Kidney epithelial cell (primary cell): ENCODE results near the gene NIPBL. TPM values are rescaled to one million over a fixed set of nuclear protein-coding genes. Genes with fewer than 3 reads are reported as not detected.

ENCODE experiments used
- DNase-seq: peaks from one replicate; pipeline ENCODE4 v3.0.0-alpha.2; 2010; ENCODE audit warnings: low read depth
- H3K27me3 ChIP-seq: 2 replicates; pipeline ENCODE4 v1.6.0; 2011; ENCODE audit warnings: low read length; ENCODE audit not compliant: control insufficient read depth, insufficient read depth
- H3K36me3 ChIP-seq: 2 replicates; pipeline ENCODE4 v1.5.1; 2011; ENCODE audit warnings: low read length; ENCODE audit not compliant: control insufficient read depth, insufficient read depth
- H3K4me3 ChIP-seq: 2 replicates; pipeline ENCODE4 v1.5.1; 2011; ENCODE audit warnings: low read depth, mild to moderate bottlenecking, control low read depth, low read length
- CTCF ChIP-seq: IDR thresholded peaks from 2 replicates; pipeline ENCODE4 v1.5.1; 2011; ENCODE audit warnings: mild to moderate bottlenecking, moderate library complexity, low read length, control low read depth, inconsistent platforms; ENCODE audit not compliant: insufficient read depth, poor library complexity, severe bottlenecking
- total RNA-seq: library from RNA; depleted of rRNA; stranded (reverse); fragments of >200 nt; gene quantifications from 2 replicates; pipeline ENCODE4 v1.2.3, GENCODE V29; 2015

NIPBL gene
- total RNA-seq, 1 donor from 2014 or later, result 21.1 TPM

- H3K4me3 ChIP-seq, result no peak overlapping the region
- no peak for TF ChIP-seq CTCF
- no peaks in the 10 kb centered on the region for H3K36me3 ChIP-seq
- DNase-seq, result no peak
- no peaks in the 10 kb centered on the region for H3K27me3 ChIP-seq
These were observed 9.3 kb downstream of the NIPBL start for GRCh38 chr5:36885566-36886485.

GRCh38 chr5:36886791-36887190 is 10.2 kb downstream of the NIPBL start:
- no peak for TF ChIP-seq CTCF
- DNase-seq, result no peak

GRCh38 chr5:36887532-36887931 is 11.0 kb downstream of the NIPBL start:
- DNase-seq, result no peak
- Histone ChIP-seq H3K27me3 (no peaks in the 10 kb centered on the region), H3K36me3 (no peaks in the 10 kb centered on the region), H3K4me3 (no peak overlapping the region)
- TF ChIP-seq CTCF, result no peak

More at GRCh38 chr5:36886791-36887190, 10.2 kb downstream of the NIPBL start:
- no peaks in the 10 kb centered on the region for H3K27me3 ChIP-seq
- H3K4me3 ChIP-seq, result no peak overlapping the region
- no peaks in the 10 kb centered on the region for H3K36me3 ChIP-seq

GRCh38 chr5:36888303-36888702 is 11.7 kb downstream of the NIPBL start:
- no peak for TF ChIP-seq CTCF
- no peaks in the 10 kb centered on the region for H3K27me3 ChIP-seq
- no peak for DNase-seq
- no peak overlapping the region for H3K4me3 ChIP-seq
- H3K36me3 ChIP-seq, result no peaks in the 10 kb centered on the region

GRCh38 chr5:36889264-36889663 is 12.7 kb downstream of the NIPBL start:
- Histone ChIP-seq H3K4me3 (no peak overlapping the region), H3K36me3 (no peaks in the 10 kb centered on the region), H3K27me3 (no peaks in the 10 kb centered on the region)
- DNase-seq, result no peak
- no peak for TF ChIP-seq CTCF
